GM11168 (cell line): ENCODE measurements around the gene SRC.
"Not testable (repeated sequence)": the region's sequence is repeated elsewhere in the genome, so short reads cannot be mapped to it uniquely, and the experiment has no call there.

Experiments
- in situ Hi-C: fragments of 300-500 bp; cut with MboI; formaldehyde crosslinking; loops from one replicate; pipeline ENCODE4 v1.12.0; 2022; ENCODE audit warnings: low sequenced_read_pairs; ENCODE audit not compliant: unreplicated experiment

SRC gene

GRCh38 chr20:37360391-37361115 lies 14.6 kb downstream of the SRC start:
- in situ Hi-C loops: no loop called here

- in situ Hi-C loops: no loop called here
These were observed 15.4 kb downstream of the SRC start for GRCh38 chr20:37361336-37361735.

GRCh38 chr20:37362231-37362792 lies 16.4 kb downstream of the SRC start:
- in situ Hi-C loops: no loop called here

GRCh38 chr20:37362821-37363220 lies 16.9 kb downstream of the SRC start:
- in situ Hi-C loops: no loop called here

- in situ Hi-C loops: no loop called here
These were observed 17.5 kb downstream of the SRC start for GRCh38 chr20:37363221-37364012.

DNA sequence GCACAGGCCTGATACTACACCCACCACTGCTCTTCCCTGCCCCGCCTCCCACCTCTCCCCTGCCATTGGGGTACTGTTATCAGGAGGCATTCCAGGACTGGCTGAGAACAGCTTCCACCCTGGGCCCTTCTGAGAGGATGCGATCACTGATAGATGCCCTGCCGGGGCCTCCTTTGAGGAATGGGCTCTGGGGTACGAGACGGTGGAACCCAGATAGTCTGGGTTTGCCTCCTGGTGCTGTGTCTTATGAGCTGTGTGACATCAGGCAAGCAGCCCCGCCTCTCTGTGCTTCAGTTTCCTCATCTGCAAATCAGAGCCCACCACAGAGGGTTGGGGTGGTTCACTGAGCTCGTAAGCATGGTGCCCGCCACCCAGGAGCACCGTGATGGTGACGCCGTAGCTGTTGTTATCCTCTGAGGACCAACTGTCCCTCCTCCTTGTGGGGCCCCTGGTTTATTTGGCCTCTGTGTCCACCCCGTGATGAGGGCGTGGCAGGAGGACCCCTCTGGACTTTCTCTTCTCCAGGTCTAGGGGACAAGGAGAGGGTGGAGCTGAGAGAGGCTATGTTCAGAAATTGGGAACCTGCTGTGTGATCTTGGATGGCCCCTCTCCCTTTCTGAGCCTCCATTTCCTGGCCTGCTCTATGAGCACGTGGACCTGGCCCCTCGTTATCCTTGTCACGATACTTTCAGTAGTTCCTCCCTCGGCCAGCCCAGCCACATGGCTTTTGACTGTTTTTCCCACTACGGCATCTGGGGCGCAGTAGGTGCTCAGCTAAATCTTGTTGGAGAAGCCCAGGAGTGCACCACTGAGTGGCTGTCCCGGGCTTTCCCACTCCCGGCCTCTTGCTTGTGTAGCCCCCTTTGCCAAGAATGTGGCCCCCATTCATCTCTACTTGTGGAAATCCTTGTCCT lies 18.3 kb downstream of the SRC start:
- in situ Hi-C loops: no loop called here

DNA sequence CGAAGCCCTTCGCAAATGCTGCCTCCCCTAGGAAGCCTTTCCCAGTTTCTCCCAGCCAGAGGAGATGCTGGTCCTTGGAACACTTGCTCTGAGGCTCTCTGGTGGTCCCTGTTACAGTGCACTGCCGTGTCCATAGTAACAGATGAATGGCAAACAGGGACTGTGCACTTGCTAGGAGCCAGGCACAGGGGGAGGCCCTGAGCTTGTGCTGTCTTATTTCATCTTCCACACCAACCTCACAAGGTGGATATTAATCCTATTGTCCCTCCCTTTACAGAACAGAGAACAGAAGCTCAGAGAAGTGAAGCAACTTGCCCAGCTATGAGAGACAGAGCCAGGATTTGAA lies 19.0 kb downstream of the SRC start:
- in situ Hi-C loops: no loop called here

DNA sequence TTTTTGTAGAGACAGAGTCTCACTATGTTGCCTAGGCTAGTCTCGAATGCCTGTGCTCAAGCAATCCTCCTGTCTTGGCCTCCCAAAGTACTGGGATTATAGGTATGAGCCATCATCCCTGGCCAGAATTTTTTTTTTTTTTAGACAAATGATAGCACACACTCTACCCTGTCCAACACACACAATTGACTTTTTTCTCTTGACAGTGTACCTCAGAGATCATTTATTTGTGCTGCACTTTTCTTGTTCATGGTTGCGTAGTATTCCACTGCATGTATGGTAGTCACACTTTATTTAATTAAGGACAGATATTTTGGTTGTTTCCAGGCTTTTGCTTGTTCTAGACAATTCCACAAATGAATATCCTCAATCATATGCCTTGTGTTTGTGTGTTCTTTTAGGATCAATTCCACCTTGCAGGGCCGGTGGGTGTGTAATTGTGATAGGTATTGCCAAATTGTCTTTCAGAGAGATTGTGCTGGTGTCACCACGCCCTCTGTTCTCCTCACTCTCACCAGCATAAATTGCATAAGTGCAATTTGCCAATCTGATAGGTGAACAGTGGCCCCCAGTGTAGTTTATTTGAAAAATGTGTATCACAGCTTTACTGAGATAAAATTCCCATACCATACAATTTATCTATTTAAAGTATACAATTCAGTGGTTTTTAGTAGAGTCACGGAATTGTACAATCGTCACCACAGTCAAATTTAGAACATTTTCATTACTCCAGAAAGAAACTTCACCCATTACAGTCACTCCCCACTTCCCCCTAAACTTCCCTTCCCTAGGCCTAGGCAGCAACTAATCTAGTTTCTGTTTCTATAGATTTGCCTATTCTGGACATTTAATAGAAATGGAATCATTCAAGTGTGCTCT lies 20.1 kb downstream of the SRC start:
- in situ Hi-C loops: no loop called here

- in situ Hi-C loops: no loop called here
These were observed 20.8 kb downstream of the SRC start for GRCh38 chr20:37366743-37367142.

- in situ Hi-C loops: no loop called here
These were observed 23.9 kb downstream of the SRC start for GRCh38 chr20:37369846-37370245.

GRCh38 chr20:37371845-37372244 lies 25.9 kb downstream of the SRC start:
- in situ Hi-C loops: not testable (repeated sequence)

DNA sequence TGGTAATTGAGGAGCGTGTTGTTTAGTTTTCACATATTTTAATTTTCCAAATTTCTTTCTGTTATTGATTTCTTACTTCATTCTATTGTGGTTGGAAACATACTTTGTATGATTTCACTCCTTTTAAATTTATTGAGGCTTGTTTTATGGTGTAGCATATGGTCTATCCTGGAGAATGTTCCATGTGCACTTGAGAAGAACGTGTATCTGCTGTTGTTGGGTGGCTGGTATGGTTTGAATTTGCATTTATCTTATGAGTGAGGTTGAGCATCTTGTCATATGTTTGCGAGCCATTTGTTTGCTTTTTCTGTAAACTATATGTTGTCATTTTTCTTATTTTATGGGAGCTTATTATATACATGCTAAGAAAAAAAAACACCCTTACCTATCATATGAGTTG lies 26.5 kb downstream of the SRC start:
- in situ Hi-C loops: no loop called here

- in situ Hi-C loops: no loop called here
These were observed 27.2 kb downstream of the SRC start for GRCh38 chr20:37373020-37373598.

- in situ Hi-C loops: no loop called here
These were observed 29.3 kb downstream of the SRC start for GRCh38 chr20:37375227-37375626.

- in situ Hi-C loops: no loop called here
These were observed 30.4 kb downstream of the SRC start for GRCh38 chr20:37376324-37376723.

DNA sequence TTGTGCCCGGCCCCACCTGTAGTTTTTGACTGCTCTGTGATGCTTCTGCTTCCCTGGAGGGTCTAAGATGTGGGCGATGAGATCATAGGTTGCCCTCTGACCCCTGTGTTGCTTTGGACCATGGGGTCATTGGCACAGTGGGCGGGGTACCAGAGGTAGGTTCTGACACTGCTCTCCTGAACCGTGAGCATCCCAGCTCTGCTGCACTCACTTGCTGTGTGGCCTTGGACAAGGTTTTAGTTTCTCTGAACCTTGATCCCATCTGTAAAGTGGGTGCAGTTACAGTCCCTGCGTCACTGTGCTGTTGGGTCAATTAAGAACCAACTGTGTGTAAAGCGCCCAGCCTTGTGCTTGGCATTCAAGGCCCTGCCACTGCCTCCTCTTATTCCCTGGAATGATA lies 30.9 kb downstream of the SRC start:
- in situ Hi-C loops: no loop called here

DNA sequence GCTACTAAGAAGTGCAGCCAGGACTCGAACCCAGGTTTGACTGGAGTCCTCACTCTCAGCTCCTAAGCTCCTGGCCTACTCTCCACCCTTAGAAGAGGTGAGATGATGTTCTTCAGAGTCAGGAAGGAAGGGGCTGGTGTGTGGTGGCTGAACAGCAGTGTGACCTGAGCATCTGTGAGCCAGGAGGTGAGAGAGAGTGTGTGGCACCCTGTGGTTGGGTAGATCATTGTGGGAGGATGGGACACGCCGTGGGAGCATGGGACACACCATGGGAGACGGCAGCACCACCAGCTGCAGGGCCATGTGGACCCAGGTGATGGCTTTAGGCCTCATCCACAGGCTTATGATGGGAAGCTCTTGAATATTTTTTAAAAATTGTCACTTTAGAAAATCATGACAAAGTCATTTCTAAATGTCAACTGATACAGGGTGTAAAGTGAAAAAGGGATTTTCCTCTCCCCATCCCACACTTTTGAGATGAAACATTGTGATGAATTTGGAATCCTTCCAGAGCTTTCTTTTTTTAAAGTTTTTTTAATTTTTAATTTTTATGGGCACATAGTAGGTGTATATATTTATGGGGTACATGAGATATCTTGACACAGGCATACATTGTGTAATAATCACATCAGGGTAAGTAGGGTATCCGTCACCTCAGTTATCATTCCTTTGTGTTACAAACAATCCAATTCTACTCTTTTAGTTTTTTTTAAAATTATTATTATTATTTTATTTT lies 31.6 kb downstream of the SRC start:
- in situ Hi-C loops: no loop called here

DNA sequence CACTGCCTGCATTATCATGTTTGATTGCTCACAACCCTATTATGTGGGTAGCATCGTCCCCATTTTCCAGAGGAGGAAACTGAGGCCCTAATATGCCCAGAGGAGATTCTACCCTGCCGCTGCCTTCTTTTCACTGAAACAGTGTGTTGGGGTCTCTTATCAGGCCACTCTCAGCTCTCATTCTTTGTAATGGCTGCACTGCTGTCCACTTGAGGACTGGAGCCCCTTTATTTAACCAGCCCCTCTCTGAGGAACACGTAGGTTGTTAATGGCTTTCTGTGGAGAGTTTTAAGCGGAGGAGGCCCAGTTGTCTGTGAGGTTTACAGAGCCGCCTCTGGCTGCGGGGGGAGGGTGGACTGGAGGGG lies 32.5 kb downstream of the SRC start:
- in situ Hi-C loops: no loop called here
